Epithelial cell of proximal tubule (primary cell): ENCODE results near the gene GRM7. TPM values are rescaled to one million over a fixed set of nuclear protein-coding genes. Genes with fewer than 3 reads are reported as not detected.

ENCODE experiments used
- DNase-seq: peaks from one replicate; pipeline ENCODE4 v3.0.0-alpha.2; 2011; ENCODE audit warnings: low read depth
- H3K4me3 ChIP-seq: 2 replicates; pipeline ENCODE4 v1.5.1; 2011; ENCODE audit warnings: low read depth, mild to moderate bottlenecking, low read length
- CTCF ChIP-seq: conservative IDR thresholded peaks from 2 replicates; pipeline ENCODE4 v1.5.1; 2012; ENCODE audit warnings: low read depth, mild to moderate bottlenecking, low read length
- total RNA-seq: library from RNA; depleted of rRNA; stranded (reverse); fragments of >200 nt; gene quantifications from 2 replicates; pipeline ENCODE4 v1.2.3, GENCODE V29; 2015

GRM7 gene
- total RNA-seq, 1 donor from 2014 or later: not detected

- H3K4me3 ChIP-seq: no peak overlapping the region
- no peak for DNase-seq
- TF ChIP-seq CTCF: no peak
Observed at GRCh38 chr3:7740458-7740857, 879.5 kb downstream of the GRM7 start.

- no peak for DNase-seq
- H3K4me3 ChIP-seq: no peak overlapping the region
Observed at GRCh38 chr3:7744850-7745249, 883.9 kb downstream of the GRM7 start.

GRCh38 chr3:7745711-7746110, 884.8 kb downstream of the GRM7 start:
- no peak for DNase-seq
- H3K4me3 ChIP-seq: no peak overlapping the region
- no peak for TF ChIP-seq CTCF

More at GRCh38 chr3:7744850-7745249, 883.9 kb downstream of the GRM7 start:
- TF ChIP-seq CTCF: no peak

- DNase-seq: no peak
- H3K4me3 ChIP-seq: no peak overlapping the region
- no peak for TF ChIP-seq CTCF
Observed at GRCh38 chr3:7749931-7750695, 889.2 kb downstream of the GRM7 start.

GRCh38 chr3:7752005-7752404, 891.1 kb downstream of the GRM7 start:
- H3K4me3 ChIP-seq: no peak overlapping the region
- TF ChIP-seq CTCF: no peak
- DNase-seq: no peak

- no peak for DNase-seq
- H3K4me3 ChIP-seq: no peak overlapping the region
- no peak for TF ChIP-seq CTCF
Observed at GRCh38 chr3:7754653-7755441, 893.9 kb downstream of the GRM7 start.
